Adipocyte (in vitro differentiated cells): ENCODE measurements around the gene NLN.

ENCODE experiments used
- DNase-seq: peaks from one replicate; pipeline ENCODE4 v3.0.0-alpha.2; 2015; ENCODE audit warnings: low read depth
- H3K27me3 ChIP-seq: replicated peaks from 2 replicates; pipeline ENCODE4 v1.7.0; 2013; ENCODE audit warnings: mild to moderate bottlenecking, low read length, moderate library complexity; ENCODE audit not compliant: control insufficient read depth, insufficient read depth
- H3K36me3 ChIP-seq: 2 replicates; pipeline ENCODE4 v1.7.0; 2013; ENCODE audit warnings: low read length, mild to moderate bottlenecking, moderate library complexity; ENCODE audit not compliant: control insufficient read depth, insufficient read depth, severe bottlenecking
- H3K4me1 ChIP-seq: 2 replicates; pipeline ENCODE4 v1.7.0; 2013; ENCODE audit warnings: mild to moderate bottlenecking, low read length, moderate library complexity; ENCODE audit not compliant: control insufficient read depth, insufficient read depth
- H3K4me3 ChIP-seq: 2 replicates; pipeline ENCODE4 v1.7.0; 2013; ENCODE audit warnings: mild to moderate bottlenecking, low read length, moderate library complexity
- H3K9ac ChIP-seq: 2 replicates; pipeline ENCODE4 v1.7.0; 2013; ENCODE audit warnings: mild to moderate bottlenecking, low read length, moderate library complexity
- H3K9me3 ChIP-seq: 2 replicates; pipeline ENCODE4 v1.7.0; 2013; ENCODE audit warnings: mild to moderate bottlenecking, low read length, moderate library complexity; ENCODE audit not compliant: control insufficient read depth

NLN gene

DNA sequence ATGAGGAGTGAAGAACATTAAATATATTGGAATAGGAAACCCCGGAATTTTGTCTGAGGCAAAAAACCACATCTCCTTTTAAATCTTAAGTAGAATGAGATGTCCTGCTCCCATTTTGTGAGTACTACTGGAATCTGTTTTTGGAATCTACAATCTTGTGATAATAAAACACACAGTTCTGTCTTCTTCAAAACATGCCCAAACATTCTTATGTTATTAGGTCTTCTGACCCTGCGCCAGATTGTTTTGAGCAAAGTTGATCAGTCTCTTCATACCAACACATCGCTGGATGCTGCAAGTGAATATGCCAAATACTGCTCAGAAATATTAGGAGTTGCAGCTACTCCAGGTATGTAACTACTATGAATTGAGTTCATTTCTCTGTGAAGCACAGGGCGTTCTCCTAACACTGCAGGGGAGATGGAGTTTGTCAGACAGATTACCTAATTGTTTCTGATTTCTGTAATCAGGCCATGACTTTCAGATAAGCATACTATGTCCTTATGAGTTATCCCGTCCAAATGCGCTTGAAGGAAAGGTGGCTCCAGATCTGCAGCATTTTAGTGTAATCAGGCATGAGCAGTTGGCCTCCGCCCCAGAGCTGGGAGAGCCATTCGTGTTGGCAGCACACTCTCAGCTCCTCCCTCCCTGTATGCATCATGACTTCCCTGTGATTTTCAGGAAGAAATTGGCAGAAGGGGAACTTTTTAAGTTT, 88.0 kb downstream of the NLN start:
- Histone ChIP-seq H3K27me3 (no peaks in the 10 kb centered on the region), H3K9ac (no peak overlapping the region), H3K4me1 (peaks cover 39% of the 10 kb centered on the region), H3K9me3 (no peaks in the 10 kb centered on the region), H3K4me3 (peak overlapping the region; percentile 6), H3K36me3 (peaks cover 7% of the 10 kb centered on the region)
- peak; percentile 83 for DNase-seq

DNA sequence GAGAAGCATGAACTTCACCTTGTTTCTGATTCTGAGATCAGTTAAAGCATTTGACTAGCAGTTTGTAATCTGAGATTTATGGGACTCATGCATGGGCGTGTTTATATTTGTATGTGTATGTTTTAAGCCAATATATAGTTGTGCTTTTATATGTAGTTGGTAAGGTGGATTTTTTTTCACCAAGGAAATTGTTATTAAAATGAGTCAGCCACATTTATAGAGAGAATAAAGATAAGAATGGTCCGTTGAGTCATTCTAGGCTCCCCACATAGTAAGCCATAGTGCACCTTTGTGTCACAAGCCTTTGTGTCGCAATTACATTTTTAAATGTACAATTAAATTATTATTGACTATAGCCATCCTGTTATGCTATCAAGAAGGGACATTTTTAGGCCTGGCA, 89.0 kb downstream of the NLN start:
- H3K36me3 ChIP-seq = peaks cover 7% of the 10 kb centered on the region
- no peak overlapping the region for H3K4me3 ChIP-seq
- H3K27me3 ChIP-seq = no peaks in the 10 kb centered on the region
- H3K9me3 ChIP-seq = no peaks in the 10 kb centered on the region
- H3K9ac ChIP-seq = peak overlapping the region; percentile 19
- peak; percentile 57 for DNase-seq
- peaks cover 36% of the 10 kb centered on the region for H3K4me1 ChIP-seq

DNA sequence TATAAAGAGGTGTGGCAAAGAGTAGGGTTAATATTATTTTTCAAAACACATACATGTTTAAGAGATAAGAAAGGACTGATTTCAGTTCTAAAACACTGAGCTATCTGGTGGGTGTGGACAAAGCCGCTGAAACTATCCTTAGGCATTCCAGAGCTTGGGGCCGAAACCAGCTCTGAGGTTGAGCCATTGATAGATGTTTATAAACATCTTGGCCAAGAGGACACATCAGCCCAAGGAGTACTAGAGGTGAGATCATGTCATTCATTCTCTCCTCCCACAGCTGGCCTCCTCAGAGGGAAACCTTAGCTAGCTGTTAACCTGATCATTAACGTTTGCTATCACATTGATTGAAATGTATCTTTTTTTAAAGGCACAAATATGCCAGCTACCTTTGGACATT, 89.9 kb downstream of the NLN start:
- H3K4me1 ChIP-seq = peaks cover 36% of the 10 kb centered on the region
- H3K4me3 ChIP-seq = no peak overlapping the region
- H3K9me3 ChIP-seq = no peaks in the 10 kb centered on the region
- no peaks in the 10 kb centered on the region for H3K27me3 ChIP-seq
- H3K36me3 ChIP-seq = peaks cover 7% of the 10 kb centered on the region
- no peak for DNase-seq
- H3K9ac ChIP-seq = no peak overlapping the region

DNA sequence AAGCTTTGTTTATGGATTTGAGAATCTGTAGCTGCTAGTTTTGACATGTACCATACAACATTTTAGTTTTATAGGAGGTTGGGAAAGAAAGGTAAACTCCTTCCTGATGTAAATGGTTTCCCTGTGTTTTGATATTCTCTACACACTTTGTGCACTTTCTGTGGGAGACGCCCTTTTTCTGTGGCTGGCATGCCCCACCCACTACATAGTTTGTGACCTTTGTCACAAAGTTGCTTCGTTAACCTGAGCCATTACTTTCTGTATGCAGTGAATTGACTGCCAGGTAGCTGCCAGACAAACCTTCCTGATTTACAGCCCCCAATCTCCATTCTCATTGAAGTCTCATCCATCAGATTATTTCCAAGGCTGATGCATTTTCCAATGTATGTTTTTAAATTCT, 90.6 kb downstream of the NLN start:
- DNase-seq = no peak
- Histone ChIP-seq H3K9me3 (no peaks in the 10 kb centered on the region), H3K36me3 (peaks cover 7% of the 10 kb centered on the region), H3K4me3 (no peak overlapping the region), H3K4me1 (peaks cover 36% of the 10 kb centered on the region), H3K27me3 (no peaks in the 10 kb centered on the region), H3K9ac (no peak overlapping the region)

DNA sequence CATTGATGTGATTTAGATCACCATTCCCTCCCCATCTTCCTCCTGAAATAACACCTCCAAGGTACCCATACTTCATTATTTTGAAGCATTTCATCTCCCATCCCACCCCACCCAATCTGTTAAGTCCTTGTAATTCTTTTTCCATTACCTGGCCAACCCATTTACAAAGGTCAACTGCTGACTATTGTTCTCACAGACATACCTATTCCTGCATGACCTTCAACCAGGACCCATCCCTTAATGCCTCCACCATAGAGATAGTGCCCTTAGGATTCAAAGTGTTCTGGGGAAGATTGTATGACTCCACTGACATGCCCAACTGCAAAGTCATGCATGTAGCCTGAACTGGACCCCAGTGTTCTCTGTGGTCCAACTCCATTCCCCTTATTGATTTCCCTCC, 91.2 kb downstream of the NLN start:
- H3K4me1 ChIP-seq = peaks cover 32% of the 10 kb centered on the region
- H3K4me3 ChIP-seq = no peak overlapping the region
- H3K27me3 ChIP-seq = no peaks in the 10 kb centered on the region
- no peak overlapping the region for H3K9ac ChIP-seq
- H3K9me3 ChIP-seq = no peaks in the 10 kb centered on the region
- peaks cover 12% of the 10 kb centered on the region for H3K36me3 ChIP-seq
- no peak for DNase-seq

DNA sequence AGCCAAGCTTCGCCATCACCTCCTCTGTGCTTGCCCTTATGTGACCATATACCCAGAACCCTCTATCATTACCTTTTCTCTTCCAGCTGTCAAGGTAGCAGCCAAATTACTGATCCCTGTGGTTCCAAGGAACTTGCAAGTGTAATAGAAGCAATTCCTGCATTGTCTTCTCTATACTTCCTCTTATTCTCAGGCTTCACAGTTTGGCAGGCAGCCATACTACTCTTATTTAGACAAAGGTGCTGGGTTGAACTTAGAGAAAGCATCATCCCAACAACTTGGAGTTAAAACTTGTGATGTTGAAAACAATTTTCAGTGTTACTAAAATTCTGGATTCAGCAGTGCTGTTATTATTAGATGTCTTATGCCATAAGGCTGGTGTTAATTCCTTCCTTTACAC, 93.2 kb downstream of the NLN start:
- Histone ChIP-seq H3K27me3 (no peaks in the 10 kb centered on the region), H3K4me3 (no peak overlapping the region), H3K9ac (no peak overlapping the region), H3K36me3 (peaks cover 13% of the 10 kb centered on the region), H3K4me1 (peaks cover 13% of the 10 kb centered on the region), H3K9me3 (no peaks in the 10 kb centered on the region)
- no peak for DNase-seq

DNA sequence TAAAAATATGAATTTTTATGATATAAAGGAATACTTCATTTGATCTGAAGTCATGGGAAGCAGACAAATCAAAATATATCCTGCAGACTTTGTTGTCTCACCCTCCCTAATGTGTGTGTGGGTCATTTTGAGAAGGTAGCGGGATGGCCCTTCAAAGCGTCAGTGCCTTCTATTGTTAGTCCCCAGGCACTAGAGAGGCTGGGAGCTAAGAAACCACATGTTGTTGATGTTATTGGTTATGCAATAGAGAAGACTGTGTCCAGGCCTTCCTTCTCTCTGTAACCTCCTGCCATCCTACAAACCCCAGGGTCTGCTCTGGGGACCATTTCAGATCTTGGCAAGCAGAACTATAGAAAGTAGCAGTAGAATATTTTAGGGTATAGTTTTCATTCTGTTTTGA, 94.7 kb downstream of the NLN start:
- H3K4me1 ChIP-seq = no peaks in the 10 kb centered on the region
- no peaks in the 10 kb centered on the region for H3K27me3 ChIP-seq
- H3K4me3 ChIP-seq = no peak overlapping the region
- H3K9ac ChIP-seq = no peak overlapping the region
- no peaks in the 10 kb centered on the region for H3K9me3 ChIP-seq
- peaks cover 13% of the 10 kb centered on the region for H3K36me3 ChIP-seq
- DNase-seq = no peak

DNA sequence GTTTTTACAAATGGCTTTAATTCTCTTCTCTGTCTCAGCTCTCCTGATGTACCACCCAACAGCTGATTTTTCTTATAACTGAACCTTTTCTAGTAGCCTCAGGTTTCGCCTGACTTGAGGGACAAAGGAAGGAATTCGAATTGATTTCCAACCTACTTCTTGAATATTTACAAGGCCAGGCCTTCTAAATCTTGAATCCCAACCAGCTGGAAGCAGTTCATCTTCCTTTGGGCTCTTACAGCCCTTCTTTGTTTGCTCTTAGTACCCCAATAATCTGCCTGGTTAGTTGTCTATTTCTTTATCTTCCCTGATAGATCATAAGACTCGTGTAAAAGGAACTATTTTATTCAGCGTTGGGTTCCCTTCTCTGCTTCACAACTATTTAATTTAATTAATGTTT, 95.9 kb downstream of the NLN start:
- Histone ChIP-seq H3K36me3 (peaks cover 13% of the 10 kb centered on the region), H3K4me1 (no peaks in the 10 kb centered on the region), H3K27me3 (no peaks in the 10 kb centered on the region), H3K4me3 (no peak overlapping the region), H3K9ac (no peak overlapping the region), H3K9me3 (no peaks in the 10 kb centered on the region)
- DNase-seq = no peak

DNA sequence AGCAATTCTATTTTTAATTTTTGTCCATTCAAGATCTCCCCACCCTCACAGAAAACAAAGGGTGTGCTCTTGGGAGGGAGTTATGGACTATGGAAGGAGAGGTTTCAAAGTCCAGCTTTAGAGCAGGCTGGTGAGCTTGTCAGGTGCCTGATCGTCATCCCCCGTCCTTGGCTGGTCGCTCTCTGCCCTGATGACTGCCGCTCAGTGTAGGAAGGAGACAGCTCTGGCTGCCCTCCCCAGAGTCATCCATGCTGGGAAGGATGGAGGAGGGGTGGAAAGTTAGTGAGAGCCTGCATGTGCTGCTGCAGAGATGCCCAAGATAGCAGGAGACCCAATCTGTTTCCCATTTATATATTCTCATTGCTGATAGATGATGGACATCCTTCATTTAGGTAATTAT, 96.6 kb downstream of the NLN start:
- no peak for DNase-seq
- peaks cover 3% of the 10 kb centered on the region for H3K4me1 ChIP-seq

DNA sequence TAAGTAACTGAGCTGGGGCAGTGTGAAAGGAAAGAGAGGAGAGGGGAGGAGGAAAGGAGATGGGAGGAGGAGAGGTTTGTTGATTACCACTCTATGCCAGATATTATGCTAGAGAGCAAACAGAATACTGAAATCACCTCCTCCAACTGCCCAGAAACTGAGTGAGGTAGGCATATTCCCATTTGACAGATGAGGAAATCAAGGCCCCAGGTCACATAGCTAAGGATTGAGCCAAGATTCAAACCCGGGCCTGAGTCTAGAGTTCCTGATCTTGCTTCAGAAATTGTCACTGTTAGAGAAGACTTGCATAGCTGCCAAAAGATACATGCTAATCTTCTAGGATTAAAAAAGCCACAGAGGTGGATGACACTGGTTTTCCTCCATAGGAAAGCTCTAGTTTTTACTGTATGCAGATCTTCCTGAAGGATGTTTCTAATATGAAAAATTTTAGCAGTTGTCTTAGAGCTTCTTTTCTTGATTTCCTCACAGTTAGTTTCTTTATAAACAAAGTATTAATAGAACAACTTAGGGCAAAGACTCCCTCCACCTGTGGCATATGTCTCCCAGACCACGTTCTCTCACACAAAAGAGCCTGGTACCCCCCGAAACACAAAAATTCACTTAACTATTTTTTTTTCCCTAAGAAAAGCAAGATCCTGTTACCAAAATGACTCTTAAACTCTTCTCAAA, 97.4 kb downstream of the NLN start:
- DNase-seq = peak; percentile 5
- H3K27me3 ChIP-seq = no peaks in the 10 kb centered on the region

More for the DNA sequence above, 96.6 kb downstream of the NLN start:
- H3K36me3 ChIP-seq = peaks cover 13% of the 10 kb centered on the region
- H3K9me3 ChIP-seq = no peaks in the 10 kb centered on the region
- no peak overlapping the region for H3K9ac ChIP-seq
- no peak overlapping the region for H3K4me3 ChIP-seq
- no peaks in the 10 kb centered on the region for H3K27me3 ChIP-seq

DNA sequence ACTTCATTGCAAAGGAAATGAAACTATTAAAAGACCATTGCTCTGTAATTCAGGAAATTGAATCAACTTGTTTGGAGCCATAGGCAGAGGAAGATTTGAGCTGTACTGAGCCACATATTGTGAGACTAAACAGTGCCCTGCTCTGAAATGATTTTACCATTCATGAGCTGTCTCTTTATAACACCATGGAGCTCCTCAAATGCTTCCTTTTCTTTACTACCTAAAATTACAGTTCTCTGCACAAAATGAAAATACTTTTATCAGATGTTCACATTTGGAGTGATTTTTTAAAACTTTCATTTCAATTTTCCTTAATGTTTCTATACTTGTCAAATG, 97.9 kb downstream of the NLN start:
- Histone ChIP-seq H3K9me3 (no peaks in the 10 kb centered on the region), H3K4me3 (no peak overlapping the region), H3K4me1 (peaks cover 5% of the 10 kb centered on the region), H3K9ac (no peak overlapping the region), H3K36me3 (peaks cover 6% of the 10 kb centered on the region), H3K27me3 (no peaks in the 10 kb centered on the region)
- no peak for DNase-seq

More for the DNA sequence above, 97.4 kb downstream of the NLN start:
- peaks cover 8% of the 10 kb centered on the region for H3K36me3 ChIP-seq
- peaks cover 5% of the 10 kb centered on the region for H3K4me1 ChIP-seq
- H3K4me3 ChIP-seq = no peak overlapping the region
- no peaks in the 10 kb centered on the region for H3K9me3 ChIP-seq
- no peak overlapping the region for H3K9ac ChIP-seq
